ENCODE results near the gene MRPS27. TPM values are rescaled to one million over a fixed set of nuclear protein-coding genes. Genes with fewer than 3 reads are reported as not detected.

The MRPS27 gene
- total and polyA plus RNA-seq, 9 of the 15 experiments (the other 6 are each of a cell fraction or from before 2014, with no cell fraction given) = 73.6 to 144 (median 106) TPM

GRCh38 chr5:72319976-72320752 is at the start of gene MRPS27, which contains the start of gene PTCD2 (continued):
- TF ChIP-seq CHAMP1 (IDR thresholded peaks at IDR 0.05) = peak; percentile 94
- peak; percentile 82 to 91 for TF ChIP-seq MNT (conservative IDR thresholded peaks at IDR 0.05)
- no peak for TF ChIP-seq CHD1 (IDR thresholded peaks at IDR 0.05; ENCODE audit: low read length)
- TF ChIP-seq LCOR (CRISPR knock-in tag; IDR thresholded peaks at IDR 0.05) = peak; percentile 81; the same call in 1 of the 2 replicates
- TF ChIP-seq FOXJ2 (tag; IDR thresholded peaks at IDR 0.05) = 0 out of 2 replicates have a peak, but pooled peaks have one; percentile 45
- TF ChIP-seq MCM7 (IDR thresholded peaks at IDR 0.05) = no peak
- TF ChIP-seq KLF16 (IDR thresholded peaks at IDR 0.05) = no peak
- TF ChIP-seq ZNF511 (CRISPR knock-in tag; IDR thresholded peaks at IDR 0.05) = 0 out of 2 replicates have a peak, but pooled peaks have one; percentile 45
- no peak for TF ChIP-seq BACH1 (tag; IDR thresholded peaks at IDR 0.05)
- no peak for TF ChIP-seq ELK3 (CRISPR knock-in tag; IDR thresholded peaks at IDR 0.05)
- TF ChIP-seq HDAC2 (IDR thresholded peaks at IDR 0.05) = peak; percentile 49; the same call in 1 of the 2 replicates
- TF ChIP-seq SIN3B (IDR thresholded peaks at IDR 0.05; ENCODE audit: low read depth) = peak; percentile 82
- TF ChIP-seq ZNF232 (CRISPR knock-in tag; IDR thresholded peaks at IDR 0.05) = no peak
- TF ChIP-seq TBP (optimal IDR thresholded peaks at IDR 0.05; ENCODE audit: low read depth, low read length) = peak; percentile 95
- TF ChIP-seq ZNF175 (CRISPR knock-in tag; IDR thresholded peaks at IDR 0.05; ENCODE audit: low read depth) = no peak
- no peak for TF ChIP-seq ZNF668 (CRISPR knock-in tag; IDR thresholded peaks at IDR 0.05)
- no peak for TF ChIP-seq HNRNPL (IDR thresholded peaks at IDR 0.05; ENCODE audit: low read depth, low read length)
- TF ChIP-seq NR0B1 (IDR thresholded peaks at IDR 0.05; ENCODE audit: partially characterized antibody) = no peak
- TF ChIP-seq MTA2 (IDR thresholded peaks at IDR 0.05; ENCODE audit: low read depth) = no peak
- TF ChIP-seq POLR3A (IDR thresholded peaks at IDR 0.05; ENCODE audit: borderline replicate concordance, extremely low read depth, insufficient read depth, insufficient read length) = peak; percentile 25
- TF ChIP-seq CREB1 (IDR thresholded peaks at IDR 0.05) = peak; percentile 96
- peak; percentile 98 for TF ChIP-seq CREB1 (CRISPR knock-in tag; IDR thresholded peaks at IDR 0.05)
- no peak for TF ChIP-seq XRCC3 (IDR thresholded peaks at IDR 0.05)
